K562 (cell line): ENCODE measurements around the gene SHB. TPM values are rescaled to one million over a fixed set of nuclear protein-coding genes. Genes with fewer than 3 reads are reported as not detected.

Source experiments
- ARID1B ChIP-seq: fragments of 450-650 bp; IDR thresholded peaks from 2 replicates; pipeline ENCODE4 v1.6.1; 2016; ENCODE audit warnings: antibody characterized with exemption, mild to moderate bottlenecking, inconsistent platforms
- CBFA2T2 ChIP-seq: fragments of 450-650 bp; conservative IDR thresholded peaks from 2 replicates; pipeline ENCODE4 v1.6.1; 2017; ENCODE audit warnings: mild to moderate bottlenecking
- CBFA2T3 ChIP-seq: fragments of 450-650 bp; IDR thresholded peaks from 2 replicates; pipeline ENCODE4 v1.6.1; 2017
- EP300 ChIP-seq: IDR thresholded peaks from 2 replicates; pipeline ENCODE4 v1.6.1; 2012; ENCODE audit warnings: low read length, improper control_type of control experiment
- FOXK2 ChIP-seq, 2 experiments: fragments of 450-650 bp; IDR thresholded peaks in 1 of 2; conservative IDR thresholded peaks in 1 of 2; 2 replicates each; pipeline ENCODE4 v1.6.1; 2016; ENCODE audit warnings: low read depth in 2 of 2, mild to moderate bottlenecking in 1 of 2
- HDAC2 ChIP-seq: fragments of 450-650 bp; IDR thresholded peaks from 2 replicates; pipeline ENCODE4 v1.6.1; 2016; ENCODE audit warnings: mild to moderate bottlenecking
- HMBOX1 ChIP-seq: sonication (generic); IDR thresholded peaks from 2 replicates; pipeline ENCODE4 v1.6.1; 2016
- JUND ChIP-seq, 2 experiments: IDR thresholded peaks; 2 replicates in 1 of 2; 3 replicates in 1 of 2; pipeline ENCODE4 v1.6.1; 2011; ENCODE audit warnings: borderline replicate concordance in 2 of 2, low read depth in 2 of 2, low read length in 2 of 2, improper control_type of control experiment in 1 of 2, missing biosample characterization in 1 of 2, missing genetic modification characterization in 1 of 2, missing genetic modification reagents in 1 of 2
- L3MBTL2 ChIP-seq: fragments of 450-650 bp; IDR thresholded peaks from 2 replicates; pipeline ENCODE4 v1.6.1; 2016; ENCODE audit warnings: mild to moderate bottlenecking, moderate library complexity
- NFIC ChIP-seq: fragments of 450-650 bp; IDR thresholded peaks from 2 replicates; pipeline ENCODE4 v1.6.1; 2017; ENCODE audit warnings: mild to moderate bottlenecking, inconsistent platforms
- PTBP1 ChIP-seq: fragments of 200-400 bp; formaldehyde crosslinking; IDR thresholded peaks from 2 replicates; pipeline ENCODE4 v1.6.1; 2017; ENCODE audit warnings: low read depth, low read length
- RAD21 ChIP-seq, 2 experiments: fragments of 250-450 bp in 1 of 2; fragments of 450-650 bp in 1 of 2; sonication (Bioruptor Pico) in 1 of 2; formaldehyde crosslinking in 1 of 2; IDR thresholded peaks in 1 of 2; conservative IDR thresholded peaks in 1 of 2; 2 replicates each; pipeline versions ENCODE4 v1.4.0 to v1.8.0; 2020 to 2022; ENCODE audit warnings: mild to moderate bottlenecking in 2 of 2, moderate library complexity in 1 of 2
- RBM25 ChIP-seq: fragments of 200-400 bp; formaldehyde crosslinking; IDR thresholded peaks from 2 replicates; pipeline ENCODE4 v1.6.1; 2018; ENCODE audit warnings: low read length, low read depth, moderate library complexity; ENCODE audit not compliant: severe bottlenecking
- SMAD4 ChIP-seq: fragments of 250-450 bp; sonication (Bioruptor Pico); conservative IDR thresholded peaks from 2 replicates; pipeline ENCODE4 v1.8.0; 2021; ENCODE audit warnings: inconsistent platforms, mild to moderate bottlenecking, moderate library complexity
- TEAD1 ChIP-seq, 2 experiments: fragments of 450-650 bp in 1 of 2; sonication (generic) in 1 of 2; formaldehyde crosslinking; IDR thresholded peaks; 2 replicates each; pipeline versions ENCODE4 v1.4.0 to v1.8.0; 2020 to 2022; ENCODE audit warnings: mild to moderate bottlenecking in 2 of 2, missing genetic modification reagents in 1 of 2
- UBTF ChIP-seq, 2 experiments: IDR thresholded peaks; 2 replicates each; pipeline ENCODE4 v1.6.1; 2012; ENCODE audit warnings: improper control_type of control experiment in 2 of 2, low read depth in 2 of 2, low read length in 2 of 2, borderline replicate concordance in 1 of 2
- VEZF1 ChIP-seq: fragments of 200-800 bp; sonication (Bioruptor generic); IDR thresholded peaks from 2 replicates; pipeline ENCODE4 v1.6.1; 2017; ENCODE audit warnings: missing genetic modification characterization, missing compliant biosample characterization
- polyA plus RNA-seq, 8 experiments: library from polyadenylated mRNA; depleted of rRNA in 4 of 8; stranded (reverse) in 5 of 8; unstranded in 3 of 8; fragments of >200 nt; fragmentation: Nextera tagmentation in 2 of 8; fragmentation: Illumina TruSeq in 1 of 8; extraction: Ambion mirVana in 2 of 8; extraction: Trizol in 1 of 8; gene quantifications; 2 replicates each; pipeline versions ENCODE4 v1.2.1 to v1.2.3, GENCODE V29; 2011 to 2014; ENCODE audit warnings: inconsistent platforms in 1 of 8, missing spikeins in 1 of 8
- total RNA-seq, 7 experiments: library from RNA; depleted of rRNA in 6 of 7; stranded (reverse); fragments of >200 nt in 6 of 7; fragmentation: Illumina TruSeq in 2 of 7; extraction: Trizol in 2 of 7; gene quantifications; 2 replicates each; pipeline versions ENCODE4 v1.2.1 to v1.2.3, GENCODE V29; 2011 to 2021; ENCODE audit warnings: low replicate concordance in 1 of 7
- TF ChIP-seq, protein P1 (sequence below), 2 experiments: IDR thresholded peaks; 2 replicates each; pipeline ENCODE4 v1.6.1; 2011; ENCODE audit warnings: borderline replicate concordance in 1 of 2, control low read depth in 1 of 2, low read depth in 1 of 2, low read length in 1 of 2, mild to moderate bottlenecking in 1 of 2, mixed read lengths in 1 of 2, moderate library complexity in 1 of 2; ENCODE audit not compliant: insufficient read depth in 1 of 2, insufficient read length in 1 of 2, poor library complexity in 1 of 2, severe bottlenecking in 1 of 2; ENCODE audit errors: extremely low read depth in 1 of 2
- TF ChIP-seq, protein P2 (sequence below): fragments of 450-650 bp; formaldehyde crosslinking; IDR thresholded peaks from 2 replicates; pipeline ENCODE4 v1.4.0; 2022; ENCODE audit warnings: missing genetic modification characterization

The SHB gene
- total and polyA plus RNA-seq, 9 of the 15 experiments (the other 6 are each of a cell fraction or from before 2014, with no cell fraction given): 0.78 to 16.0 (median 5.3) TPM

DNA sequence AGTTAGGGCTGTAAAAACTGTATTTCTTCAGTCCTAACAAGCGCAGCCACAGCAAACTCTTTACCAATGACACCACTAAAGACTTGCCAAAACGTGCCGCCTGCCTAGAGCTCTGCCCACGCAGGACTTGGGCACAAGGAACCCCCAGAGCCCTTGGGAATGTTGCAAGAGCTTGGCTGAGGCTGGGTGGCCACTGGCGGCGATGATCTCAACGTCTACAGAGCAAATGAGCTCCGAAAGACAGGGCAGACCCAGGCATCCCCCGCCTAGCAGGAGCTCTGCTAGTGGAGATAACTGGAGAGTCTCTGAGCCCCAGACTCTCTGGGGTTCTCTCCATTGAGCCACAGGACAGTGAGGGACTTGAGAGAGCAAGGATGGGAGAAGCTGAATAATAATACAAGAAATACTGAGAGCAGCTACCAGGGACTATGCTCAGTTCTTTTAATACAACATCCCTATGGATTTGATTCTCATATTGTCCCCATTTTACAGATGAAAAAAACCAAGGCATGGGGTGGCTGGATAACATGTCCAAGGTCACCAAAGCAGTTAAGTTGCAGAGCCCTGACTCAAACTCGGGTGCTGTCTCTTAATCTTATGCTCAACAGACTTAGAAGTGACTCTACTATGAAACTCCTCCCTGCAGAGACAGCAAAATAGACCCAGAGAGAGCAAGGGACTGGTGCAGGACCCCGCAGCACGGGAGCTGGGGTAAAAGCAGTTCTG lies 32.5 kb downstream of the SHB start (continued):
- TF ChIP-seq HDAC2 (peak; percentile 63; the same call in 1 of the 2 replicates), SMAD4 (CRISPR knock-in tag) (0 out of 2 replicates have a peak, but pooled peaks have one; percentile 5), PTBP1 (no peak), CBFA2T3 (peak; percentile 69), FOXK2 (conservative IDR thresholded peaks at IDR 0.05 in 1 of 2, IDR thresholded peaks at IDR 0.05 in 1 of 2; ENCODE audit: low read depth in 2 of 2) (no peak), NFIC (0 out of 2 replicates have a peak, but pooled peaks have one; percentile 9), RBM25 (peak; percentile 77), RAD21 (CRISPR knock-in tag; conservative IDR thresholded peaks at IDR 0.05 in 1 of 2, IDR thresholded peaks at IDR 0.05 in 1 of 2) (0 out of 4 replicates have a peak, but pooled peaks of 1 of the 2 experiments have one; percentile 6), HMBOX1 (no peak), ARID1B (peak; percentile 62), VEZF1 (CRISPR knock-in tag) (no peak), UBTF (IDR thresholded peaks at IDR 0.05; ENCODE audit: borderline replicate concordance in 1 of 2, low read depth in 2 of 2, low read length in 2 of 2) (0 out of 4 replicates have a peak, but pooled peaks of 1 of the 2 experiments have one; percentile 38), L3MBTL2 (no peak), CBFA2T2 (peak; percentile 51), JUND (IDR thresholded peaks at IDR 0.05; ENCODE audit: borderline replicate concordance, low read depth, low read length) (peak; percentile 53; the same call in 1 of the 2 replicates), JUND (tag; IDR thresholded peaks at IDR 0.05; ENCODE audit: borderline replicate concordance, low read depth, low read length) (no peak; the same call in 2 of the 3 replicates), TEAD1 (CRISPR knock-in tag; IDR thresholded peaks at IDR 0.05) (no peak), EP300 (0 out of 2 replicates have a peak, but pooled peaks have one; percentile 8)
- TF ChIP-seq, protein P1, sequence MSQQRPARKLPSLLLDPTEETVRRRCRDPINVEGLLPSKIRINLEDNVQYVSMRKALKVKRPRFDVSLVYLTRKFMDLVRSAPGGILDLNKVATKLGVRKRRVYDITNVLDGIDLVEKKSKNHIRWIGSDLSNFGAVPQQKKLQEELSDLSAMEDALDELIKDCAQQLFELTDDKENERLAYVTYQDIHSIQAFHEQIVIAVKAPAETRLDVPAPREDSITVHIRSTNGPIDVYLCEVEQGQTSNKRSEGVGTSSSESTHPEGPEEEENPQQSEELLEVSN (IDR thresholded peaks at IDR 0.05; ENCODE audit: borderline replicate concordance in 1 of 2, extremely low read depth in 1 of 2, insufficient read depth in 1 of 2, insufficient read length in 1 of 2, low read depth in 1 of 2, low read length in 1 of 2, poor library complexity in 1 of 2, severe bottlenecking in 1 of 2): no peak
- TF ChIP-seq, protein P2, sequence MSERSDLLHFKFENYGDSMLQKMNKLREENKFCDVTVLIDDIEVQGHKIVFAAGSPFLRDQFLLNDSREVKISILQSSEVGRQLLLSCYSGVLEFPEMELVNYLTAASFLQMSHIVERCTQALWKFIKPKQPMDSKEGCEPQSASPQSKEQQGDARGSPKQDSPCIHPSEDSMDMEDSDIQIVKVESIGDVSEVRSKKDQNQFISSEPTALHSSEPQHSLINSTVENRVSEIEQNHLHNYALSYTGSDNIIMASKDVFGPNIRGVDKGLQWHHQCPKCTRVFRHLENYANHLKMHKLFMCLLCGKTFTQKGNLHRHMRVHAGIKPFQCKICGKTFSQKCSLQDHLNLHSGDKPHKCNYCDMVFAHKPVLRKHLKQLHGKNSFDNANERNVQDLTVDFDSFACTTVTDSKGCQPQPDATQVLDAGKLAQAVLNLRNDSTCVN: no peak
